ENCODE data around the gene CASKIN1. TPM values are rescaled to one million over a fixed set of nuclear protein-coding genes. Genes with fewer than 3 reads are reported as not detected.

The CASKIN1 gene
- total RNA-seq, 1 experiment from 2014 or later, result 5.9 TPM

- TF ChIP-seq SIN3A (IDR thresholded peaks at IDR 0.05; ENCODE audit: low read depth) (no peak), EZH2 (IDR thresholded peaks at IDR 0.05) (no peak), JUND (IDR thresholded peaks at IDR 0.05) (no peak), EGR1 (IDR thresholded peaks at IDR 0.05; ENCODE audit: low read depth) (no peak), MAX (IDR thresholded peaks at IDR 0.05) (no peak), SRF (IDR thresholded peaks at IDR 0.05; ENCODE audit: low read depth) (no peak), CBX3 (IDR thresholded peaks at IDR 0.05; ENCODE audit: low read depth) (no peak), REST (IDR thresholded peaks at IDR 0.05; ENCODE audit: low read depth) (no peak), ZBTB33 (IDR thresholded peaks at IDR 0.05; ENCODE audit: extremely low read depth, insufficient replicate concordance, low read length) (no peak)
These were observed 8.0 kb downstream of the CASKIN1 start for GRCh38 chr16:2188395-2188794.

More at GRCh38 chr16:2188395-2188794, 8.0 kb downstream of the CASKIN1 start:
- Histone ChIP-seq H3K79me2 (ENCODE audit: insufficient read depth, low read length) (no peaks in the 10 kb centered on the region), H3K36me3 (ENCODE audit: control insufficient read depth in 1 of 2, insufficient read depth in 2 of 2, low read length in 2 of 2) (no peaks in the 10 kb centered on the region), H3K4me1 (ENCODE audit: control insufficient read depth in 1 of 2, insufficient read depth in 2 of 2, low read length in 2 of 2) (no peaks in the 10 kb centered on the region), H3K4me2 (ENCODE audit: low read length) (no peak overlapping the region), H3K27me3 (ENCODE audit: insufficient read depth, low read length) (no peaks in the 10 kb centered on the region), H4K20me1 (ENCODE audit: insufficient read depth) (no peaks in the 10 kb centered on the region), H3K4me3 (replicated peaks in 1 of 2; ENCODE audit: low read depth in 1 of 2, low read length in 2 of 2) (no peak overlapping the region), H3K9ac (ENCODE audit: low read length) (no peak overlapping the region), H3K27ac (ENCODE audit: low read depth, low read length) (no peak overlapping the region), H3K9me2 (ENCODE audit: insufficient read depth) (no peaks in the 10 kb centered on the region), H3K9me3 (ENCODE audit: control insufficient read depth in 1 of 2, insufficient read depth in 1 of 2, low read depth in 1 of 2, low read length in 2 of 2) (no peaks in the 10 kb centered on the region), H2AFZ (ENCODE audit: low read depth, low read length, poor library complexity, severe bottlenecking) (no peak overlapping the region)
- DNase-seq (ENCODE audit: low read depth, low spot score), result no peak
- intact Hi-C loops (cut with micrococcal nuclease), result no loop called here
- ChIA-PET CTCF (no interaction called here), POLR2A (no interaction called here), RAD21 (ENCODE audit: low non-redundant PET in 1 of 2, low total read pairs in 2 of 2, uncharacterized antibody in 2 of 2, unreplicated experiment in 2 of 2) (no interaction called here)
- no TSS peak for BruUV-seq (replicated peaks)
- no peak for ATAC-seq
